Colonic mucosa (tissue), 4 donors: ENCODE measurements around the gene C1orf216. TPM values are rescaled to one million over a fixed set of nuclear protein-coding genes. Genes with fewer than 3 reads are reported as not detected.

ENCODE experiments used
- DNase-seq: peaks from one replicate; pipeline ENCODE4 v3.0.0-alpha.2; 2020
- H3K27ac ChIP-seq: fragments of 200-600 bp; one replicate; pipeline ENCODE4 v1.8.0; 2021
- H3K27me3 ChIP-seq: fragments of 200-600 bp; one replicate; pipeline ENCODE4 v1.8.0; 2021
- H3K36me3 ChIP-seq: fragments of 200-600 bp; one replicate; pipeline ENCODE4 v1.8.0; 2021
- H3K4me1 ChIP-seq: fragments of 200-600 bp; one replicate; pipeline ENCODE4 v1.8.0; 2021; ENCODE audit warnings: mild to moderate bottlenecking
- H3K4me3 ChIP-seq: fragments of 200-600 bp; one replicate; pipeline ENCODE4 v1.8.0; 2021
- H3K9ac ChIP-seq, 2 donors: one replicate each; pipeline ENCODE4 v1.7.0; 2013; ENCODE audit warnings: control low read depth in 2 of 2, low read depth in 2 of 2, low read length in 2 of 2
- H3K9me3 ChIP-seq: fragments of 200-600 bp; one replicate; pipeline ENCODE4 v1.8.0; 2021
- CTCF ChIP-seq: fragments of 200-600 bp; IDR thresholded peaks from one replicate; pipeline ENCODE4 v1.8.0; 2022; ENCODE audit warnings: antibody characterized with exemption, mild to moderate bottlenecking
- intact Hi-C: fragments of 100-400 bp; cut with DNase I; formaldehyde crosslinking; loops from one replicate; pipeline ENCODE4 v1.14.1; 2022
- total RNA-seq, 2 donors: library from RNA; stranded (reverse); fragmentation: NEBNext Ultra II Directional in 1 of 2; extraction: Animal tissue kit (Norgen Biotek cat#: 25700) in 1 of 2; gene quantifications; one replicate each; pipeline ENCODE4 v1.2.1, GENCODE V29; 2021
- donor health status: healthy.
- donor health status: DM: no; HTN: no; CAD: no.
- donor health status: DM: no; HTN: no; CAD: no.

The C1orf216 gene
- total RNA-seq, 2 donors from 2014 or later = 2.9 to 4.2 TPM

GRCh38 chr1:35753626-35754260 lies 35.1 kb upstream of the C1orf216 start:
- intact Hi-C loops = no loop called here
- Histone ChIP-seq H3K27ac (no peak overlapping the region), H3K4me1 (no peaks in the 10 kb centered on the region), H3K4me3 (no peak overlapping the region), H3K36me3 (no peaks in the 10 kb centered on the region), H3K9me3 (no peaks in the 10 kb centered on the region), H3K27me3 (no peaks in the 10 kb centered on the region), H3K9ac (no peak overlapping the region)
- no peak for TF ChIP-seq CTCF
- DNase-seq = no peak

- H3K36me3 ChIP-seq = no peaks in the 10 kb centered on the region
- no peak overlapping the region for H3K27ac ChIP-seq
- H3K4me1 ChIP-seq = no peaks in the 10 kb centered on the region
- intact Hi-C loops = no loop called here
- no peak overlapping the region for H3K4me3 ChIP-seq
- no peak overlapping the region for H3K9ac ChIP-seq
- TF ChIP-seq CTCF = no peak
- DNase-seq = no peak
- no peaks in the 10 kb centered on the region for H3K27me3 ChIP-seq
- no peaks in the 10 kb centered on the region for H3K9me3 ChIP-seq
These were observed 29.6 kb upstream of the C1orf216 start for GRCh38 chr1:35748326-35748725.

- no peak for TF ChIP-seq CTCF
- H3K9ac ChIP-seq = no peak overlapping the region
- intact Hi-C loops = no loop called here
These were observed 26.5 kb upstream of the C1orf216 start for GRCh38 chr1:35745124-35745730.

GRCh38 chr1:35737120-35737519 lies 18.4 kb upstream of the C1orf216 start:
- Histone ChIP-seq H3K4me3 (no peak overlapping the region), H3K27me3 (no peaks in the 10 kb centered on the region), H3K9ac (no peak overlapping the region), H3K27ac (no peak overlapping the region), H3K9me3 (no peaks in the 10 kb centered on the region), H3K4me1 (no peaks in the 10 kb centered on the region), H3K36me3 (no peaks in the 10 kb centered on the region)
- intact Hi-C loops = no loop called here
- no peak for DNase-seq
- no peak for TF ChIP-seq CTCF

More at GRCh38 chr1:35745124-35745730, 26.5 kb upstream of the C1orf216 start:
- H3K27me3 ChIP-seq = no peaks in the 10 kb centered on the region
- H3K36me3 ChIP-seq = no peaks in the 10 kb centered on the region
- no peak overlapping the region for H3K27ac ChIP-seq
- H3K4me3 ChIP-seq = no peak overlapping the region
- no peaks in the 10 kb centered on the region for H3K4me1 ChIP-seq
- no peaks in the 10 kb centered on the region for H3K9me3 ChIP-seq
- DNase-seq = no peak

- no peak for DNase-seq
- Histone ChIP-seq H3K9me3 (no peaks in the 10 kb centered on the region), H3K4me3 (no peak overlapping the region), H3K9ac (no peak overlapping the region), H3K27ac (no peak overlapping the region), H3K4me1 (no peaks in the 10 kb centered on the region), H3K27me3 (no peaks in the 10 kb centered on the region), H3K36me3 (no peaks in the 10 kb centered on the region)
- intact Hi-C loops = loop anchor here (5.0 to 10.0 kb wide), 2 partner anchors 45 to 273 kb away; no protein-coding TSS in a partner anchor
- no peak for TF ChIP-seq CTCF
These were observed 8.9 kb upstream of the C1orf216 start for GRCh38 chr1:35727434-35728040.
